ENCODE measurements around the gene GABBR2.

- TF ChIP-seq CTCF (IDR thresholded peaks at IDR 0.05), result no peak
- no peak for TF ChIP-seq POLR2A (IDR thresholded peaks at IDR 0.05)
These were observed 373.9 kb downstream of the GABBR2 start for GRCh38 chr9:98334796-98335195.

Data from breast epithelium (tissue), 3 donors.